ENCODE measurements around the gene KCNAB3. TPM values are rescaled to one million over a fixed set of nuclear protein-coding genes. Genes with fewer than 3 reads are reported as not detected.
"Not testable (repeated sequence)": the region's sequence is repeated elsewhere in the genome, so short reads cannot be mapped to it uniquely, and the experiment has no call there.

Gene KCNAB3
- total and polyA plus RNA-seq, 4 donors, result 0.23 to 0.67 (median 0.42) TPM

GRCh38 chr17:7956228-7956965 lies 26.7 kb upstream of the KCNAB3 start:
- no peak for DNase-seq (ENCODE audit: low spot score)
- Histone ChIP-seq H3K36me3 (ENCODE audit: control insufficient read depth in 4 of 4, insufficient read depth in 3 of 4, low read depth in 1 of 4, low read length in 3 of 4) (no peaks in the 10 kb centered on the region), H3K27ac (ENCODE audit: low read depth in 1 of 2, low read length in 2 of 2) (no peak overlapping the region), H3K27me3 (ENCODE audit: control insufficient read depth in 4 of 4, insufficient read depth in 4 of 4, low read length in 3 of 4) (no peaks in the 10 kb centered on the region), H3K9me3 (ENCODE audit: control insufficient read depth in 4 of 4, low read length in 3 of 4) (no peaks in the 10 kb centered on the region), H3K4me3 (ENCODE audit: low read depth in 1 of 3, low read length in 3 of 3) (no peak overlapping the region), H3K4me1 (ENCODE audit: control insufficient read depth in 4 of 4, insufficient read depth in 4 of 4, low read length in 3 of 4) (no peaks in the 10 kb centered on the region), H3K9ac (ENCODE audit: low read depth in 1 of 2, low read length in 2 of 2) (no peak overlapping the region)
- TF ChIP-seq REST (IDR thresholded peaks at IDR 0.05) (no peak), MAX (IDR thresholded peaks at IDR 0.05) (no peak), RAD21 (IDR thresholded peaks at IDR 0.05) (no peak), SP1 (IDR thresholded peaks at IDR 0.05) (no peak), NR2F2 (IDR thresholded peaks at IDR 0.05) (no peak), GABPA (IDR thresholded peaks at IDR 0.05 in 1 of 2, conservative IDR thresholded peaks at IDR 0.05 in 1 of 2) (no peak), HNF4A (conservative IDR thresholded peaks at IDR 0.05) (no peak), FOXA2 (IDR thresholded peaks at IDR 0.05) (no peak), HNF4G (IDR thresholded peaks at IDR 0.05) (no peak)
- 73% methylated on average over 11 of the region's 11 CpGs for WGBS

- H3K4me3 ChIP-seq (ENCODE audit: low read depth in 1 of 3, low read length in 3 of 3), result no peak overlapping the region
- no peak overlapping the region for H3K9ac ChIP-seq (ENCODE audit: low read depth in 1 of 2, low read length in 2 of 2)
- TF ChIP-seq ATF3 (IDR thresholded peaks at IDR 0.05) (no peak), EGR1 (IDR thresholded peaks at IDR 0.05; ENCODE audit: low read depth in 2 of 2) (no peak), FOXA1 (IDR thresholded peaks at IDR 0.05) (no peak), TAF1 (conservative IDR thresholded peaks at IDR 0.05) (no peak), NR2F2 (IDR thresholded peaks at IDR 0.05) (no peak), JUND (IDR thresholded peaks at IDR 0.05) (no peak), GABPA (IDR thresholded peaks at IDR 0.05 in 1 of 2, conservative IDR thresholded peaks at IDR 0.05 in 1 of 2) (no peak), RAD21 (IDR thresholded peaks at IDR 0.05) (no peak), ZBTB33 (IDR thresholded peaks at IDR 0.05) (no peak), YY1 (IDR thresholded peaks at IDR 0.05) (no peak), RXRA (IDR thresholded peaks at IDR 0.05) (no peak), MAX (IDR thresholded peaks at IDR 0.05) (no peak)
- 82% methylated on average over 13 of the region's 13 CpGs for WGBS
- no peak for DNase-seq (ENCODE audit: low spot score)
- H3K9me3 ChIP-seq (ENCODE audit: control insufficient read depth in 4 of 4, low read length in 3 of 4), result no peaks in the 10 kb centered on the region
- H3K27me3 ChIP-seq (ENCODE audit: control insufficient read depth in 4 of 4, insufficient read depth in 4 of 4, low read length in 3 of 4), result no peaks in the 10 kb centered on the region
- peaks cover 0 to 1% (median 0%) of the 10 kb centered on the region in 4 donors for H3K36me3 ChIP-seq (ENCODE audit: control insufficient read depth in 4 of 4, insufficient read depth in 3 of 4, low read depth in 1 of 4, low read length in 3 of 4)
- H3K4me1 ChIP-seq (ENCODE audit: control insufficient read depth in 4 of 4, insufficient read depth in 4 of 4, low read length in 3 of 4), result no peaks in the 10 kb centered on the region
- no peak overlapping the region for H3K27ac ChIP-seq (ENCODE audit: low read depth in 1 of 2, low read length in 2 of 2)
Observed at GRCh38 chr17:7955414-7956227, 26.0 kb upstream of the KCNAB3 start.

GRCh38 chr17:7953266-7953665 lies 23.6 kb upstream of the KCNAB3 start:
- not testable (repeated sequence) for H3K9me3 ChIP-seq (ENCODE audit: control insufficient read depth in 4 of 4, low read length in 3 of 4); DNase-seq (ENCODE audit: low spot score); H3K27ac ChIP-seq (ENCODE audit: low read depth in 1 of 2, low read length in 2 of 2); H3K4me3 ChIP-seq (ENCODE audit: low read depth in 1 of 3, low read length in 3 of 3); H3K27me3 ChIP-seq (ENCODE audit: control insufficient read depth in 4 of 4, insufficient read depth in 4 of 4, low read length in 3 of 4); H3K9ac ChIP-seq (ENCODE audit: low read depth in 1 of 2, low read length in 2 of 2); H3K4me1 ChIP-seq (ENCODE audit: control insufficient read depth in 4 of 4, insufficient read depth in 4 of 4, low read length in 3 of 4)
- peaks cover 0 to 15% (median 8%) of the 10 kb centered on the region in 4 donors for H3K36me3 ChIP-seq (ENCODE audit: control insufficient read depth in 4 of 4, insufficient read depth in 3 of 4, low read depth in 1 of 4, low read length in 3 of 4)
- 96% methylated on average over 13 of the region's 13 CpGs for WGBS

All from liver (tissue), 9 donors.